PFSK-1 (cell line): ENCODE results near the gene BICD2.

Source experiments
- POLR2AphosphoS5 ChIP-seq: IDR thresholded peaks from 2 replicates; pipeline ENCODE4 v1.6.1; 2012; ENCODE audit warnings: low read depth, mild to moderate bottlenecking, control low read depth, low read length, moderate library complexity
- TAF1 ChIP-seq: IDR thresholded peaks from 2 replicates; pipeline ENCODE4 v1.6.1; 2012; ENCODE audit warnings: low read length, control low read depth, borderline replicate concordance; ENCODE audit not compliant: insufficient read depth

DNA sequence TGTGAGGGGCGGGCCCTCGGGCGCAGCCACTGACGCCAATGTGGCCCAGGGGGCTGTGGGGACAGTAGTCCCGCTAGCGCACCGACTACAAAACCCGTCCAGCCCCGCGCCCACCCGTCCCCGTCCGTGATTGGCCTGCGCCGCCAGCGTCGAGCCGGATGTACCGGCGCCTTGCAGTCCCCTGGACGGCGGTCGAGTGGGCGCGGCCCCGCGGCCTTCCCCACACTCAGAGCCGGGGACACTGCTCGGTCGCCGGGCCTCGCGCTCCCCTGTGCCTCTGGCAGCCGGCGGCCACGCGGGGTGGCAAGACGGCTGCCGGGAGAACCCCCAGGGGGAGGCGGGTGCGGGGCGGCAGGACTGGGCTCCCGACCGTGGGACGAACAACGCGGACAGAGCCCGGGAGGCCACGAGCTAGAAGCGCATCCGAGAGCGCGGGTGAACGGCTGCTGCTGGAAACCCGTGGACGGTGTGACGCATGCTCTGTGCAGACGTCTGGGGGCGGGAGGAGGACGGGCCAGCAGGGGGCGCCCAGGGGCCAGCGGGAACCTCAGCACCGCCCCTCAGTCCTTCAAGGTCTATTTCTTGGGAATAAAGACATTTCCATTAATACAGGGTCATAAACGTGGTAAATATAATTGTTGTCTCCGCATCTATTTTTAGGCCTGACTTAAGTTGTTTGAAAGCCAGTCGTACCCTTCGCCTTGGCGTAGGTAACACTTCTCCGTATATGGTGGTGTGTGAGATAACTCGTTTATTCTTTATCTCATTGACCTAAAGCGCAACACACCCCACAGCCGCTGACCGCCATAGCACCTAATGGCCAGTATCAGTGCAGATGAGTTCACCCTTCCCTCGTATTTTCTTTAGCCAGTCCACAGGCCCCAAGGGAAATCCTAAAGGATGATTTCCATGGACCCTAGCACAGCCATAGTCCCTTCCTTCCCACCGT, 629 bp upstream of the BICD2 start:
- TF ChIP-seq TAF1 (no peak), POLR2AphosphoS5 (peak; percentile 72)
